ENCODE measurements around the gene CHCHD4.

Gene CHCHD4

DNA sequence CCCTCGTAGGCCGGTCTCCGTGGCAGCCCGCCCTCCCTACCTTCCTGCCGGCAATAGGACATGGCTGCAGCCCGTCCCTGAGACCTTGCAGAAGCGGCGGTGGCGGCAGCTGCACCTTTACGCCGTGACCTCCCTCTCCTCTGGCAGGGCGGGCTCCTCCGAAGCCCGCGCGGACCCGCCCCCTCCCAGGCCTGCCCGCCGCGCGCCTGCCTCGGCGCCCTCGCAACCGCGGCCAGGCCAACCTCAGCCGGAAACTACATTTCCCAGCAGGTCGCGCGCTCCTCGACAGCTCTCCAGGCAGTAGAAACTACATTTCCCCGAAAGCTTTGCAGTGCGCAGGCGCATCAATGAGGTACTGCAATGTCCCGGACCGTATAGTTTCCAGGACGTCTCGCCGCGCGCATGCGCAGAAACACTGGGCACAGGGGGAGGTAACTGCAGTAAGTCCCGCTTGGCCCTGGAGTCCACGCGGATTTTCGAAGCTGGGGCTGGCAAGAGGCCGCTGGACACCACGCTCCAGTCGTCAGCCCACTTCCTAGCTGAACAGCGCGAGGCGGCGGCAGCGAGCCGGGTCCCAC lies at the start of gene CHCHD4, which contains the start of gene TMEM43:
Gene CHCHD4, minus strand, starts transcription at position 256 of the 578 bp plus-strand sequence. Its CDS starts 194 bp downstream, at position 62.
Gene TMEM43, plus strand, starts transcription at position 438 of the 578 bp plus-strand sequence. CDS start 142 bp downstream, outside the sequence.
- peak; percentile 93 to 98 (median 94) for DNase-seq

- no peak for DNase-seq
These were observed 47.8 kb upstream of the CHCHD4 start for GRCh38 chr3:14172496-14172895.

DNA sequence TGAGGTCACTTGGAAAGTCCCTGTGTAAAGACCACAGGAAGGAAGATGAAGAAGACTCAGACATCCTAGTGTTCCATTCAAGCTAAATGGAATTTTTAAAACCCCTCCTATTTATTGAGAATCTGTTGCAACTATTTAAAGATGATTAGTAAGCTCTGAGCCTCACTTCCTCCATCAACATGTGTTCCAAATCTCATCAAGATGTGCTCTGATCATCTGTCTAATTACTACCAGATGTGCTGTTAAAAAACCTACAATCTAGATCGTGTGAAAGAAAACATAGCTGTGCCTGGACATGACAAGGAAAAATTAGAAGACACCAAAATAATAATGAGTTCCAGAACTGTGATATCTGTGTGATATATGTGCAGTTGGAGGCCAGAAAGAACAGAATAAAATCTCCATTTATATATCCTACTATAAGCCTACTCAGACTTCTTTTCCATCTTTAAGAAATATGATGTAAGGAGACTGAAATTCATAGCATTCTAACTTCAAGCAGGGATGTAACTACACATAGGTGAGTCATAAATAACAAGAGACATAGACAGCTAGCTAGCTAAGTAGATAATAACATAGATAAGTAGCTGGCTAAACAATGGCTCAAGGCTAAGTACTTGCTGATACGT lies 46.0 kb upstream of the CHCHD4 start:
- DNase-seq, result no peak

- DNase-seq, result no peak
These were observed 45.2 kb upstream of the CHCHD4 start for GRCh38 chr3:14169871-14170270.

- no peak for DNase-seq
These were observed 44.8 kb upstream of the CHCHD4 start for GRCh38 chr3:14169435-14169834.

DNA sequence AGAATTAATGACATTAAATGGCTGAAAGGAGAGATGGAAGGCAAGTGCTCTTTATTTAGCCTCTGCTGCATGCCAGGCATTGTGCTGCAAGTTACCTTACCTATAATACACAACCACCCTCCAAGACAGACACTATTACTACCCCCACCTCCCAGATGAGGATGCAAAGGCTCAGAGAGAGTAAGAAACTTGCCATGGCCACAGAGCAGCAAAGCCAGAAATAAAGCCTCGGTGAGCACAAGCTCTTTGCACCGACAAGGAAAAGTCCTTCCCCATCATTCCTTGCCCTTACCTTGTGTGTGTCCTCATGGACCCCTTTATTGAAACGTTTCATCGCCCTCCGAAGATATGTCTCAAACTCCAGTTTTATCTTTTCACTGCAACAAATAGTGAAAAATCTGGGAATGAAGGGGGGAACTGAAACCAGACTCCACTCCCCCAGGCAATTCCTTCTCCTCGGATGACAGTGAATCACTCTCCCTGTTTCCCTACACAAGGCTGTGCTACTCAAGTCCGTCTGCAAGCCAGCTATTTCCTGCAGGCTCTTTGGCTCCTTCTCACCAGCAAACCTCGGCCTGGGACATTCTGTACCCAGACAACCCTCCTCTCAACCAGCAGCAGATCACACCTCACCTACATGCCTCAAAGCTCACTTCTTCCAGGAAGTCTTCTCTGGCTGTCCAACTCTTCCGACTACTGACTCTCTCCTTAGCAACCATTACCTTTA lies 42.4 kb upstream of the CHCHD4 start:
- DNase-seq, result no peak

GRCh38 chr3:14162178-14162577 lies 37.5 kb upstream of the CHCHD4 start:
- DNase-seq, result no peak

- no peak for DNase-seq
These were observed 36.6 kb upstream of the CHCHD4 start for GRCh38 chr3:14161282-14161681.

DNA sequence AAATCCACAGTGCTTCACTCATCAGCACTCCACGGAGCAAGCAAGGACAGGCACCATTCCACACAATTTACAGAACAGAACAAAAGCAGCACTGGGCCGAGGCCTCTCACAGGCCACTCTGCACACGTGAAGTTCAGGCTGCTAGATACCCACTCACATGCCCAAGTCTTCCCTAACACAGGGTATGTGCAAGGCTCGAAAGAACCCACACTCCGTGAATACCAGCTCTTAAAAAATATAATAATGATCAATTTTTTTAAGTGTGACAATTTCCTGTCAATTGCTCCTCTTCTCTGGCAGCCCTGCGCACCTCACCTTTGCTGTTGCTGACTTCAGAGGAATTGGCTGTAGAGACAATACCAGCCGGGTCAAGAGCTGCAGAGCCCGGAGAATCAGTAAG lies 34.8 kb upstream of the CHCHD4 start:
- no peak for DNase-seq

DNA sequence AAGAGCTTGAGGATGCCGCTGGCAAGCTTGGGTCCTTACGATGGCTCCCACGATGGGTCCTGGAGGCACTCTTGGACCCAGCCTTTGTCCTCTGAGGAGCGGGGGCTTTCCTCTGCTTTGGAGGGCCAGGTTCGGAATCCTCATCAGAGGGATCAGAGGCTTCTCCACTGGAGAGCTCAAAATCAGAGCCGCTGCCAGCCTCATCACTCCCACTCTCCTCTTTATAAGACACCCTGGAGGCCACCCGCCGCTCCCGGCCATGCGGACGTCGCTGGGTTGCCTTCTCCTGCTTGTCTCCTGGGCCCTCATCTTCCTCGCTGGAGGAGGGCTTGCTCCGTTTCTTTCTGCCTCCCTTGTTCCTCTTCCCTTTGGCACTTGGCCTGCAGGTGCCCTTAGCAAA lies 33.7 kb upstream of the CHCHD4 start:
- DNase-seq, result no peak

- no peak for DNase-seq
These were observed 33.3 kb upstream of the CHCHD4 start for GRCh38 chr3:14157951-14158350.

DNA sequence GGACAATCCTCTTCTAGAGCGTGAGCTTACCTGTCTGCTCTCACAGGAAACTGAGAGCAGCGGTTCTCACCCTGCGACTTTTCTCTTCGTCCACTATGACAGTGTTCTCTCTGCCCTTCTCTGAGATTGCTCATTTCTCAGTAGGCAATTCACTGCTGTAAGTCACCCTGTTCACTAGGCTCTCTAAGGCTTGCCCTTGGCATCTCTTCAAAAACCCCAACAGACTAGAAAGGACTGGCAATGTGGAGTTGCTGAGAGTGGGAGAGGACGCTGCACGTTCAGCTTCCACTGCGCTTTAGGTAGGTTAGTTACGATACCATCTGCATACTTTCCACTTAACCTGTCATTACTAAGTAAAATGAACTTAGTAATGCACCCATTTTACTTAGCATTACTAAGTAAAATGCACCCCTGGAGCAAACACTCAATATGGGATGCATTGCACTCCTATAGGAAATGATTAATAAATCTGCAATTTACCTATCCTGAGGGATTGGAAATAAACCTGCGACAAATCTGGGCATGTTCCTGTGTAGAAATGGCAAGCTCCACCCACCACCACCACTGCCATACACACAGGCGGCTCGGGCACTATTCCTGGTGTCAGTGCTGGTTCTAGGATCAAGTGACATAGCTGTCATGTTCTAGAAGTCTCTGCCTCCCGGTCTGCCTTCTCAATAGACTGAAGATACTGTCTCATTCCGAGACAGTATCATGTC lies 32.3 kb upstream of the CHCHD4 start:
- DNase-seq, result no peak

DNA sequence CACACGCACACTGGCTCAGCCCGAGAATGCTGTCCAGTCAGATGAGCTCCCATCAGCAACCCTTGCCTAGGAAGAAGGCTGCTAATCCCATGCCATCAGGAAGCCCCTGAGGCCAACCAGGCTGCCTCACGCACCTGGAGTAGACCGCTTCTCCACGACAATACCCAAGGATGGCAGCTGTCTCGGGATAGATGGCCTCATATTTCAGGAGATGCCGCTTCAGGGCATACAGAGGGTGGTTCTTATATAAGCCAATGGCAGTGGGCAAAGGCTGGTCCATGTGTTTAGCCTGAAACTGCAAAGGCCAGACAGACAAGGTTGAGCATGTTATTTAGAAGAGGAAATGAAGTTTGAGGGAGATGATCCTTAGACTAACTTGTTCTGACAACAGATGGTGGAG lies 31.5 kb upstream of the CHCHD4 start:
- DNase-seq, result no peak

- no peak for DNase-seq
These were observed 30.3 kb upstream of the CHCHD4 start for GRCh38 chr3:14154895-14155440.

DNA sequence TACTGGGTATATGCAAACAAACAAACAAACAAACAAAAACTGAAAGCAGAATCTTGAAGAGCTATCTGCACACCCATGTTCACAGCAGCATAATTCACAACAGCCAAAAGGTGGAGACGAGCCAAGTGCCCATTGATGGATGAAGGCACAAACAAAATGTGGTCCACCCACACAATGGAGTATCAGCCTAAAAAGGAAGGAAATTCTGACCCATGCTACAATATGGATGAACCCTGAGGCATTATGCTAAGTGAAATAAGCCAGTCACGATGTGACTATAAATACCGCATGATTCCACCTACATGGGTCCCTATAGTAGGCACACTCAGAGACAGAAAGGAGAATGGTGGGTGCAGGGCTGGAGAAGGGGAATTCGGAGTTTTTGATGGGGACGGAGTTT lies 29.6 kb upstream of the CHCHD4 start:
- DNase-seq, result no peak

- no peak for DNase-seq
These were observed 29.0 kb upstream of the CHCHD4 start for GRCh38 chr3:14153663-14154062.

- no peak for DNase-seq
These were observed 28.3 kb upstream of the CHCHD4 start for GRCh38 chr3:14152963-14153355.

DNA sequence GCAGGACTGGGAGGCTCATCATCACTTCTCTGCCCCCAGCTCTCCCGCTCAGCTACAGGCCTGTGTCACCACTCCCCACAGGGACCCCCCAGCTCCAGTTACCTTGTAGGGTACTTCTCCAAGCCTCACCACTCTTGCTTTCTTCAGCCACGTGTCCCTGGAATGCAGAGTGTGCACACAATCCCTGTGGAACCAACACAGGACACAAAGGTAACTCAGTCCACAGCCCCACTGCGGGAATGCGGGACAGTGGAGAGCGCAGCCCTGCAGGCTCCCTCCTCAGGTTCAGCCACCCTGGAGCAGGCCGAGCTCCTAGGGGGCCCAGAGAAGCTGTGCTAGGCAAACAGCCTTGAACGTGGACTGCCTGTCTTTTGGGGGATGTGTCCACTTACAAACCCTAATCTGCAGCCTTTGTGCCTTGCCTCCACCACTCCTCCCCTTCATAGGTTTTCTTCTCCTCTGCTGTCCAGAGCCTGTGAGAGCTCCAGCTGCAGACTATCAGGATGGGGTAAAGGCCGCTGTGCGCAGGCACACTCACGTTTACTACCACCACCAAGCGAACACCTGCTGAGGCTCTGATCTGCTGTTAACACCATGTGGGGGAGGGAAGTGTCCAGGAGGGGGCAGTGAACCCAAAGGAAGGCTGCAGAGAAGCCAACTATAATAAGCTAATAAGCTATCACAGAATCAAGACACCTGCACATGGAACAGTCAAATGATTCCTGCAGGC lies 27.7 kb upstream of the CHCHD4 start:
- peak in 1 of 3 experiments; percentile 1 for DNase-seq

GRCh38 chr3:14151471-14152083 lies 26.9 kb upstream of the CHCHD4 start:
- no peak for DNase-seq

GRCh38 chr3:14150491-14151230 lies 26.0 kb upstream of the CHCHD4 start:
- DNase-seq, result no peak

GRCh38 chr3:14150078-14150477 lies 25.4 kb upstream of the CHCHD4 start:
- no peak for DNase-seq
